Gastrocnemius medialis (tissue), 4 donors: Measurements from ENCODE around the gene KIAA0040. TPM values are rescaled to one million over a fixed set of nuclear protein-coding genes. Genes with fewer than 3 reads are reported as not detected.

Experiments used
- ATAC-seq, 2 donors: fragments of 150-250 bp; one replicate each; pipeline ENCODE4 v1.9.1; 2016
- DNase-seq, 2 donors: peaks; one replicate each; pipeline ENCODE4 v3.0.0-alpha.2; 2019
- H3K27ac ChIP-seq, 4 donors: fragments of 200-600 bp; sonication (generic); 1 replicate in 1 of 4; 2 replicates in 3 of 4; pipeline ENCODE4 v1.5.1; 2016 to 2018; ENCODE audit warnings: mild to moderate bottlenecking in 2 of 4, moderate library complexity in 1 of 4
- H3K27me3 ChIP-seq, 3 donors: fragments of 200-600 bp; sonication (generic) in 2 of 3; 1 replicate in 1 of 3; 2 replicates in 2 of 3; pipeline versions ENCODE4 v1.5.1 to v1.6.0; 2016 to 2019; ENCODE audit warnings: mild to moderate bottlenecking in 1 of 3, moderate library complexity in 1 of 3
- H3K36me3 ChIP-seq, 2 donors: fragments of 200-600 bp; sonication (generic) in 1 of 2; one replicate each; pipeline ENCODE4 v1.5.1; 2017 to 2018
- H3K4me1 ChIP-seq, 2 donors: fragments of 200-600 bp; sonication (generic) in 1 of 2; one replicate each; pipeline ENCODE4 v1.5.1; 2016 to 2017; ENCODE audit warnings: mild to moderate bottlenecking in 2 of 2
- H3K4me3 ChIP-seq, 4 donors: fragments of 200-600 bp; sonication (generic) in 3 of 4; 1 replicate in 1 of 4; 2 replicates in 3 of 4; pipeline ENCODE4 v1.5.1; 2016 to 2019; ENCODE audit warnings: mild to moderate bottlenecking in 2 of 4
- H3K9me3 ChIP-seq, 3 donors: fragments of 200-600 bp; sonication (generic) in 2 of 3; 1 replicate in 1 of 3; 2 replicates in 2 of 3; pipeline ENCODE4 v1.5.1; 2016 to 2019
- CTCF ChIP-seq, 5 experiments: fragments of 450-650 bp in 3 of 5; fragments of 200-600 bp in 2 of 5; sonication (generic) in 2 of 5; IDR thresholded peaks in 4 of 5; conservative IDR thresholded peaks in 1 of 5; 1 replicate in 4 of 5; 2 replicates in 1 of 5; pipeline ENCODE4 v1.5.1; 2016 to 2019; ENCODE audit warnings: antibody characterized with exemption in 5 of 5, mild to moderate bottlenecking in 3 of 5, moderate library complexity in 3 of 5
- POLR2A ChIP-seq, 2 donors: fragments of 450-650 bp; IDR thresholded peaks; one replicate each; pipeline ENCODE4 v1.6.1; 2017; ENCODE audit warnings: antibody characterized with exemption in 2 of 2, mild to moderate bottlenecking in 2 of 2, moderate library complexity in 2 of 2
- in situ Hi-C, 4 donors: fragments of 200-750 bp; cut with MboI; loops; one replicate each; pipeline versions ENCODE4 v1.15.0 to v1.8.0; 2017; ENCODE audit warnings: low sequenced_read_pairs in 4 of 4
- intact Hi-C: fragments of 100-400 bp; cut with DNase I; formaldehyde crosslinking; loops from one replicate; pipeline ENCODE4 v1.15.1; 2023; ENCODE audit warnings: low total_unique reads
- total RNA-seq, 4 donors: library from RNA; depleted of rRNA; stranded (reverse); fragments of >200 nt; gene quantifications; one replicate each; pipeline versions ENCODE4 v1.1.0 to v1.2.3, GENCODE V29; 2016

Gene KIAA0040
- 10 to 100 TPM; 17.5 to 33.1 (median 19.5) TPM for total RNA-seq

- intact Hi-C loops: loop anchor here (2.0 to 5.0 kb wide), 2 partner anchors 38 to 171 kb away; partner anchors contain the start of gene MRPS14
These were observed at the start of gene KIAA0040 for GRCh38 chr1:175192630-175193526. Gene KIAA0040 (minus strand): TSS chr1:175192776. CDS start chr1:175161013, 31,763 bp downstream.

GRCh38 chr1:175237389-175237788 lies 44.8 kb upstream of the KIAA0040 start:
- Histone ChIP-seq H3K9me3 (no peaks in the 10 kb centered on the region), H3K27ac (no peak overlapping the region), H3K27me3 (no peaks in the 10 kb centered on the region), H3K4me3 (no peak overlapping the region), H3K4me1 (peaks cover 0 to 16% of the 10 kb centered on the region in 2 donors), H3K36me3 (no peaks in the 10 kb centered on the region)
- no peak for DNase-seq
- in situ Hi-C loops (no loop called here), intact Hi-C loops (no loop called here)
- TF ChIP-seq POLR2A (IDR thresholded peaks at IDR 0.05) (no peak), CTCF (IDR thresholded peaks at IDR 0.05 in 4 of 5, conservative IDR thresholded peaks at IDR 0.05 in 1 of 5) (no peak)
- no peak for ATAC-seq

More at GRCh38 chr1:175192630-175193526, at the start of gene KIAA0040:
- Histone ChIP-seq H3K4me1 (peaks cover 10 to 43% of the 10 kb centered on the region in 2 donors), H3K27me3 (no peaks in the 10 kb centered on the region), H3K27ac (peak within 1 kb of the TSS; percentile 86 to 95 (median 91)), H3K9me3 (no peaks in the 10 kb centered on the region), H3K4me3 (peak within 1 kb of the TSS; percentile 76 to 90 (median 78)), H3K36me3 (no peaks in the 10 kb centered on the region)
- no peak for TF ChIP-seq CTCF (IDR thresholded peaks at IDR 0.05 in 4 of 5, conservative IDR thresholded peaks at IDR 0.05 in 1 of 5)
- TF ChIP-seq POLR2A (IDR thresholded peaks at IDR 0.05): peak; percentile 10 to 29
- in situ Hi-C loops: no loop called here
- ATAC-seq (peak; percentile 75 to 83), DNase-seq (peak; percentile 53 to 69)

GRCh38 chr1:175234639-175235038 lies 42.1 kb upstream of the KIAA0040 start:
- Histone ChIP-seq H3K9me3 (no peaks in the 10 kb centered on the region), H3K27me3 (no peaks in the 10 kb centered on the region), H3K27ac (no peak overlapping the region), H3K4me1 (peaks cover 0 to 22% of the 10 kb centered on the region in 2 donors), H3K36me3 (no peaks in the 10 kb centered on the region), H3K4me3 (no peak overlapping the region)
- TF ChIP-seq POLR2A (IDR thresholded peaks at IDR 0.05): no peak
- no peak for TF ChIP-seq CTCF (IDR thresholded peaks at IDR 0.05 in 4 of 5, conservative IDR thresholded peaks at IDR 0.05 in 1 of 5)
- ATAC-seq (peak in 1 of 2 donors; percentile 30), DNase-seq (no peak)
- in situ Hi-C loops (no loop called here), intact Hi-C loops (no loop called here)

GRCh38 chr1:175232335-175232734 lies 39.8 kb upstream of the KIAA0040 start:
- Histone ChIP-seq H3K27ac (peak overlapping the region in 1 of 4 donors; percentile 45), H3K36me3 (no peaks in the 10 kb centered on the region), H3K4me3 (no peak overlapping the region), H3K9me3 (no peaks in the 10 kb centered on the region), H3K27me3 (no peaks in the 10 kb centered on the region), H3K4me1 (peaks cover 0 to 22% of the 10 kb centered on the region in 2 donors)
- in situ Hi-C loops (no loop called here), intact Hi-C loops (no loop called here)
- no peak for TF ChIP-seq POLR2A (IDR thresholded peaks at IDR 0.05)
- TF ChIP-seq CTCF (IDR thresholded peaks at IDR 0.05 in 4 of 5, conservative IDR thresholded peaks at IDR 0.05 in 1 of 5): no peak
- ATAC-seq: peak; percentile 94 to 98
- DNase-seq: peak; percentile 67 to 71
